CD4-positive, alpha-beta T cell (primary cell): Measurements from ENCODE around the gene PCED1A. TPM values are rescaled to one million over a fixed set of nuclear protein-coding genes. Genes with fewer than 3 reads are reported as not detected.

Experiments used
- ATAC-seq: fragments of 200-7000 bp; cut with Tn5 transposase; one replicate; pipeline ENCODE4 v1.10.0; 2022; ENCODE audit warnings: mild to moderate bottlenecking; ENCODE audit not compliant: poor library complexity
- CTCF ChIA-PET: fragments of 350-600 bp; sonication (Branson Sonifier 250); formaldehyde crosslinking; loops from one replicate; lab custom pipeline; 2021; ENCODE audit warnings: antibody characterized with exemption, inconsistent platforms; lab: Charles Lee
- POLR2A ChIA-PET: fragments of 350-600 bp; sonication (Branson Sonifier 250); formaldehyde crosslinking; loops from one replicate; lab custom pipeline; 2021; ENCODE audit warnings: antibody characterized with exemption, inconsistent platforms; lab: Charles Lee
- DNase-seq, 14 experiments: peaks; one replicate each; pipeline ENCODE4 v3.0.0-alpha.2; 2013 to 2020; ENCODE audit warnings: mixed read lengths in 2 of 14
- H3K27ac ChIP-seq, 2 donors: one replicate each; pipeline versions ENCODE4 v1.5.1 to v1.7.0; 2013; ENCODE audit warnings: low read length in 2 of 2, low read depth in 1 of 2, mild to moderate bottlenecking in 1 of 2
- H3K27me3 ChIP-seq, 2 experiments: 1 replicate in 1 of 2; 2 replicates in 1 of 2; pipeline versions ENCODE4 v1.6.1 to v1.7.0; 2013; ENCODE audit warnings: low read length in 2 of 2, control low read depth in 1 of 2, mild to moderate bottlenecking in 1 of 2, moderate library complexity in 1 of 2; ENCODE audit not compliant: insufficient read depth in 2 of 2, control insufficient read depth in 1 of 2
- H3K36me3 ChIP-seq: one replicate; pipeline ENCODE4 v1.6.1; 2013; ENCODE audit warnings: low read length, control low read depth; ENCODE audit not compliant: insufficient read depth
- H3K4me1 ChIP-seq: one replicate; pipeline ENCODE4 v1.6.1; 2013; ENCODE audit warnings: low read length, control low read depth; ENCODE audit not compliant: insufficient read depth
- H3K4me3 ChIP-seq: one replicate; pipeline ENCODE4 v1.5.1; 2013; ENCODE audit warnings: mild to moderate bottlenecking, low read length, moderate library complexity
- H3K9me3 ChIP-seq, 2 experiments: 1 replicate in 1 of 2; 2 replicates in 1 of 2; pipeline versions ENCODE4 v1.6.1 to v1.7.0; 2013; ENCODE audit warnings: low read length in 2 of 2, mild to moderate bottlenecking in 2 of 2, control low read depth in 1 of 2, moderate library complexity in 1 of 2; ENCODE audit not compliant: control insufficient read depth in 1 of 2, insufficient read depth in 1 of 2
- H3K27ac Mint-ChIP-seq: one replicate; pipeline ENCODE4 v1.8.0; 2020; ENCODE audit warnings: mixed read lengths
- H3K27me3 Mint-ChIP-seq: one replicate; pipeline ENCODE4 v1.8.0; 2021; ENCODE audit warnings: mixed read lengths
- H3K36me3 Mint-ChIP-seq: one replicate; pipeline ENCODE4 v1.8.0; 2021; ENCODE audit warnings: low read depth, mixed read lengths
- H3K4me1 Mint-ChIP-seq: one replicate; pipeline ENCODE4 v1.8.0; 2021; ENCODE audit warnings: low read depth, mixed read lengths
- H3K4me3 Mint-ChIP-seq: one replicate; pipeline ENCODE4 v1.8.0; 2020; ENCODE audit warnings: mild to moderate bottlenecking, mixed read lengths
- H3K9me3 Mint-ChIP-seq: one replicate; pipeline ENCODE4 v1.8.0; 2020; ENCODE audit warnings: mixed read lengths
- CTCF ChIP-seq: fragments of 200-600 bp; IDR thresholded peaks from one replicate; pipeline ENCODE4 v1.8.0; 2022; ENCODE audit warnings: antibody characterized with exemption, mild to moderate bottlenecking
- intact Hi-C, 2 experiments: fragments of 100-400 bp; cut with DNase I in 1 of 2; cut with micrococcal nuclease in 1 of 2; formaldehyde crosslinking; loops; one replicate each; pipeline versions ENCODE4 v1.15.1 to v1.9.0; 2023 to 2025; cut with DNase I, micrococcal nuclease
- total RNA-seq, 174 experiments: library from RNA in 2 of 174; stranded (reverse) in 2 of 174; gene quantifications; one replicate each; pipeline ENCODE4 v1.2.3 and lab custom pipeline; 2021 to 2026

Gene PCED1A
- total RNA-seq, 2 experiments from 2014 or later = 69.2 to 69.7 TPM

DNA sequence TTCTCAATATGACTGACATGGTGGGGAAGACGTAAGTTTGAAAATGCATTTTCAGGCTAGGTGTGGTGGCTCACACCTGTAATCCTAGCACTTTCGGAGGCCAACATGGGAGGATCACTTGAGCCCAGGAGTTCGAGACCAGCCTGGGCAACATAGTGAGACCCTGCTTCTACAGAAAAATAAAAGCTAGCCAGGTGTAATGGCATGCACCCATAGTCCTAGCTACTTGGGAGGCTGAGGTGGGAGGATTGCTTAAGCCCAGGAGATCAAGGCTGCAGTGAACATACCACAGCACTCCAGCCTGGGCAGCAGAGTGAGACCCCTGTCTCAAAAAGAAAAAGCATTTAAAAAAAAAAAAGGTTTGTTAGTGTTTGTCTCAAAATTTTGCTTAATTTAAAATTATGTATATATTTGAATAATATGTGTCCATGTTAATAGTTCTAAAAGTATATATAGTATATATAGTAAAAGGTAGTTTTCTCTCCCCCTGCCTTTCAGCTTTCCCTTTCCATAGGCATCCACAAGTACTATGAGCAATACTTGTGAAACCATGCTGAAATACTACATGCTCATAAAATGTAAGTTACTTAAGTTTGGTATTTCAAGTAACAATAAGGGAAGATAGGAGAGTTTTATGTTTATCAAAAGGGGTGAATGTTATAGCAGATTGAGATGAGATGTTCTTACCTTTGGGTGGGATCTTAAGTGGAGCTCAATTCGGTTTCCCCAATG lies 47.9 kb upstream of the PCED1A start:
- no peaks in the 10 kb centered on the region for H3K27me3 Mint-ChIP-seq
- Histone ChIP-seq H3K36me3 (no peaks in the 10 kb centered on the region), H3K9me3 (no peaks in the 10 kb centered on the region), H3K27ac (no peak overlapping the region), H3K27me3 (no peaks in the 10 kb centered on the region), H3K4me1 (peaks cover 8% of the 10 kb centered on the region), H3K4me3 (no peak overlapping the region)
- intact Hi-C loops = loop anchor here in 1 of 2 experiments (2.0 kb wide), 1 partner anchor 16 kb away; the partner anchor contains the start of gene PTPRA
- no peak for ATAC-seq
- ChIA-PET POLR2A (no interaction called here), CTCF (interaction anchor here (1.2 kb wide), 1 partner anchor 16 kb away, joined by 4 read pairs; no protein-coding TSS in a partner anchor)
- H3K9me3 Mint-ChIP-seq = no peaks in the 10 kb centered on the region
- TF ChIP-seq CTCF = no peak
- H3K27ac Mint-ChIP-seq = no peak overlapping the region
- DNase-seq = no peak
- H3K4me3 Mint-ChIP-seq = no peak overlapping the region
- H3K36me3 Mint-ChIP-seq = peaks cover 13% of the 10 kb centered on the region
- peaks cover 77% of the 10 kb centered on the region for H3K4me1 Mint-ChIP-seq

- H3K4me3 Mint-ChIP-seq = no peak overlapping the region
Measured at GRCh38 chr20:2887715-2888114, 47.3 kb upstream of the PCED1A start.

More at GRCh38 chr20:2887715-2888114, 47.3 kb upstream of the PCED1A start:
- intact Hi-C loops = loop anchor here in 1 of 2 experiments (2.0 kb wide), 1 partner anchor 15 kb away; the partner anchor contains the start of gene PTPRA
- Mint-ChIP-seq H3K27ac (no peak overlapping the region), H3K27me3 (no peaks in the 10 kb centered on the region), H3K9me3 (no peaks in the 10 kb centered on the region), H3K36me3 (peaks cover 12% of the 10 kb centered on the region), H3K4me1 (peaks cover 71% of the 10 kb centered on the region)
- no peak for ATAC-seq
- H3K27me3 ChIP-seq = no peaks in the 10 kb centered on the region
- ChIA-PET POLR2A (interaction anchor here (0.6 kb wide), 1 partner anchor 19 kb away, joined by 3 read pairs; no protein-coding TSS in a partner anchor), CTCF (interaction anchor here (1.2 kb wide), 1 partner anchor 15 kb away, joined by 4 read pairs; no protein-coding TSS in a partner anchor)
- no peaks in the 10 kb centered on the region for H3K9me3 ChIP-seq
- no peak for DNase-seq
- no peak overlapping the region for H3K4me3 ChIP-seq
- H3K36me3 ChIP-seq = no peaks in the 10 kb centered on the region
- H3K27ac ChIP-seq = no peak overlapping the region
- H3K4me1 ChIP-seq = peaks cover 8% of the 10 kb centered on the region
- TF ChIP-seq CTCF = no peak
